Brain microvascular endothelial cell (primary cell): ENCODE results near the gene PARD6A.

Experiments used
- DNase-seq: peaks from one replicate; pipeline ENCODE4 v3.0.0-alpha.2; 2020
- H3K27ac ChIP-seq: fragments of 250-450 bp; sonication (Bioruptor Pico); 2 replicates; pipeline ENCODE4 v1.5.1; 2020; ENCODE audit warnings: mild to moderate bottlenecking, moderate library complexity
- H3K27me3 ChIP-seq: fragments of 250-450 bp; sonication (Bioruptor Pico); replicated peaks from 2 replicates; pipeline ENCODE4 v1.5.1; 2020; ENCODE audit warnings: mild to moderate bottlenecking
- H3K36me3 ChIP-seq: fragments of 250-450 bp; sonication (Bioruptor Pico); replicated peaks from 2 replicates; pipeline ENCODE4 v1.5.1; 2020; ENCODE audit warnings: mild to moderate bottlenecking
- H3K4me3 ChIP-seq: 2 replicates; pipeline ENCODE4 v1.5.1; 2011; ENCODE audit warnings: low read depth, mild to moderate bottlenecking, control low read depth, low read length, moderate library complexity
- in situ Hi-C: cut with HindIII; loops from 2 replicates; pipeline ENCODE4 v1.10.0; 2017; ENCODE audit warnings: low sequenced_read_pairs, low pct_ligation_motif_present
- TF ChIP-seq, protein P1 (sequence below): IDR thresholded peaks from 2 replicates; pipeline ENCODE4 v1.5.1; 2011; ENCODE audit warnings: low read depth, mild to moderate bottlenecking, moderate library complexity, low read length, control low read depth, inconsistent platforms; ENCODE audit errors: missing control alignments

The PARD6A gene

DNA sequence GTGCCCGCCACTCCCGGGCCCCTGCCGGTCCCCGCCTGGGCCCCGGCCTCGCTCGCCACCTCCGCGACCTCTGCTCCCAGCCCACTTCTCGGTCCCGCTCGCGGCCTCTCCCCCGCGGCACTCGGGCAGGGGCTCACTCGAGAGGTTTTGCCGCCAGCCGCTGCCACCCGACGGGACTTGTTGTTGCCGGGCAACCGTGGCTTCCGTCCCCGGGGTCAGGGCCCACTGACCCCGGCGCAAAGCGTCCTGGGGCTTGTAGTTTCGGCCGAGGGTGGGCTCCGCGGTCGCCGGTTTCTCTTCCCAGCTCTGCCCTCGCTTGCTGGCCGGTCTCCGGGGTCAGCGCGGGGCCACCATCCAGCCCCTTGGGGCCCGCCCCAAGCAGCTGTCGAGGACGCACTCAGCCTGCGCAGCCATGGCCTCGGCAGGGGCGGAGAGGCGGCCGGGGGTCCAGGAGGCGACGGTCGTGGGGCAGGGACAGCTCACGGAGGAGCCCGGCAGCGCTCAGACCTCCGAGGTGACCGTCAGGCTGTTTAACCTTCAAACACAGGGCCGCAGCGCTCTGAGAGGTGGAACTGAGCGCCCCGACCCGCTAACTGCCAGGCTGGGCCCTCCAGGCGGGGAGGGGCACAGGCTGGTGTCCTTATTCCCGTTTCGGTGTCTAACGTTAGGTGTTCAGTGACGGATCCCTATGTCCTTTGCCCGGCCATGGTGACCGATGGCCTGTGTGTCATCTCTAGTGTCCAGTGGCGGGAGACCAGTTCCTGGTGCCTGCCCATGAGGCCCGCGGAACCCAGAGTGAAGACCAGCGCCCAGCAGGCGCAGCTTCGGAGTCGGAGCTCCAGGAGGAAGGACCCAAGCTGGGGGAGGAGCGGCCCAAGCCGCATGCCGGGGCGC, 6.0 kb downstream of the PARD6A start, which contains the start of the genes C16orf86 and ENKD1:
TSS of gene C16orf86 (plus strand) at position 256 of the 894 bp plus-strand sequence. CDS start at position 413, 157 bp downstream.
TSS of gene ENKD1 (minus strand) at position 192 of the 894 bp plus-strand sequence. CDS start 308 bp downstream, outside the sequence.
- in situ Hi-C loops, result no loop called here
- Histone ChIP-seq H3K36me3 (no peaks in the 10 kb centered on the region), H3K27ac (no peak within 1 kb of the TSS), H3K4me3 (peak within 1 kb of the TSS; percentile 66), H3K27me3 (no peaks in the 10 kb centered on the region)
- peak; percentile 23 for DNase-seq
- TF ChIP-seq, protein P1, sequence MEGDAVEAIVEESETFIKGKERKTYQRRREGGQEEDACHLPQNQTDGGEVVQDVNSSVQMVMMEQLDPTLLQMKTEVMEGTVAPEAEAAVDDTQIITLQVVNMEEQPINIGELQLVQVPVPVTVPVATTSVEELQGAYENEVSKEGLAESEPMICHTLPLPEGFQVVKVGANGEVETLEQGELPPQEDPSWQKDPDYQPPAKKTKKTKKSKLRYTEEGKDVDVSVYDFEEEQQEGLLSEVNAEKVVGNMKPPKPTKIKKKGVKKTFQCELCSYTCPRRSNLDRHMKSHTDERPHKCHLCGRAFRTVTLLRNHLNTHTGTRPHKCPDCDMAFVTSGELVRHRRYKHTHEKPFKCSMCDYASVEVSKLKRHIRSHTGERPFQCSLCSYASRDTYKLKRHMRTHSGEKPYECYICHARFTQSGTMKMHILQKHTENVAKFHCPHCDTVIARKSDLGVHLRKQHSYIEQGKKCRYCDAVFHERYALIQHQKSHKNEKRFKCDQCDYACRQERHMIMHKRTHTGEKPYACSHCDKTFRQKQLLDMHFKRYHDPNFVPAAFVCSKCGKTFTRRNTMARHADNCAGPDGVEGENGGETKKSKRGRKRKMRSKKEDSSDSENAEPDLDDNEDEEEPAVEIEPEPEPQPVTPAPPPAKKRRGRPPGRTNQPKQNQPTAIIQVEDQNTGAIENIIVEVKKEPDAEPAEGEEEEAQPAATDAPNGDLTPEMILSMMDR, result no peak

DNA sequence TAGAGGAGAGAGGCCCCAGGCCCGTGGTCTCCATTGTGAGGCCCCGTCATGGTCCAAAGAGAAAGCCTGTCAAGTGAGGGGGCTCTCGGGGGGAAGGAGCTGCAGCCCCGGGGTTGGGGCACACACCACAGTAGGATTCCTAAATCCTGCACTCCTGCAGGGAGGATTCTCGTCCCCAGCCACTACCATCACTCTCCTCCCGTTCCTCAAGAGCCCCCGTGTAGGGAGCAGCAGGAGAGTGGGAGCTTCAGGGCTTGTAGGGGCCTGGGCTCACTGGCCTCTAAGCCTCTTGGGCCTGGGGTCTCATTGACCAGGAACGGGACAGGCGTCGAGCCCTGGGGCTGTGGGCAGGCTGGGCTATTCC, 6.7 kb downstream of the PARD6A start:
- no peak for DNase-seq
- no peaks in the 10 kb centered on the region for H3K27me3 ChIP-seq
- peak overlapping the region; percentile 66 for H3K4me3 ChIP-seq
- H3K36me3 ChIP-seq, result no peaks in the 10 kb centered on the region
- no peak overlapping the region for H3K27ac ChIP-seq
- TF ChIP-seq, protein P1, result no peak
- in situ Hi-C loops, result no loop called here

DNA sequence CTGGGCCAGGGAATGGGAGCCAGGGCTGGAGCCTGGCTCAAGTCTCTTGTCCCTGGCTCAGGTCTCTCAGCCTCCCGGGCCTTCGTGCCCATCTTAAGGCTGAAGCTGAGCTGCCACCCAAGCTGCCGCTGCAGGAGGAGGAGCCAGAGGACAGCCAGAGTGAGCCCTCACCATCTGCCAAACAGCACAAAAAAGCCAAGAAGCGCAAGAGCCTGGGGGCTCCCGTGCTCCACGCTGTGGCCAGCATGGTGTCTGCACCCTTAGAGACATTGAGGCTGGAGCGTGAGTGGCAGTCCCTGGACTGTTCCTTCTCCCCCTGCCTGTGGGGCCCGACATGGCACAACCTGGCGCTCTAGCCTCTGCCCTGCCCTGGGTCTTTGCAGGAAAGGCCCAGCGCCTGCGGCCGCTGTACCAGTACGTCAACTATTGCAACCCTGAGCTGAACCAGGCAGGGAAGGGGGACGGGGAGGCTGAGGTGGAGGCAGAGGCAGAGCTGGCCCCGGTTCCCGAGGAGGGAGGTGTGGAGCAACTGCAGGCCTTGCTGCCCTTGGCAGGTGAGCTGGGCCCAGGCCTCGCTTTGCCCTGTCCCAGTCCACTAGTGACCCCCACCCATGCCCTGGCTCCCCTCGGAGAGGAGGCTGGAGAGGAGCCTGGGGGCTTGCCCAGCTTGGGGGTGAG, 7.2 kb downstream of the PARD6A start:
- TF ChIP-seq, protein P1, result peak; percentile 97
- Histone ChIP-seq H3K27ac (no peak overlapping the region), H3K36me3 (no peaks in the 10 kb centered on the region), H3K27me3 (no peaks in the 10 kb centered on the region), H3K4me3 (peak overlapping the region; percentile 66)
- peak; percentile 88 for DNase-seq
- in situ Hi-C loops, result no loop called here

DNA sequence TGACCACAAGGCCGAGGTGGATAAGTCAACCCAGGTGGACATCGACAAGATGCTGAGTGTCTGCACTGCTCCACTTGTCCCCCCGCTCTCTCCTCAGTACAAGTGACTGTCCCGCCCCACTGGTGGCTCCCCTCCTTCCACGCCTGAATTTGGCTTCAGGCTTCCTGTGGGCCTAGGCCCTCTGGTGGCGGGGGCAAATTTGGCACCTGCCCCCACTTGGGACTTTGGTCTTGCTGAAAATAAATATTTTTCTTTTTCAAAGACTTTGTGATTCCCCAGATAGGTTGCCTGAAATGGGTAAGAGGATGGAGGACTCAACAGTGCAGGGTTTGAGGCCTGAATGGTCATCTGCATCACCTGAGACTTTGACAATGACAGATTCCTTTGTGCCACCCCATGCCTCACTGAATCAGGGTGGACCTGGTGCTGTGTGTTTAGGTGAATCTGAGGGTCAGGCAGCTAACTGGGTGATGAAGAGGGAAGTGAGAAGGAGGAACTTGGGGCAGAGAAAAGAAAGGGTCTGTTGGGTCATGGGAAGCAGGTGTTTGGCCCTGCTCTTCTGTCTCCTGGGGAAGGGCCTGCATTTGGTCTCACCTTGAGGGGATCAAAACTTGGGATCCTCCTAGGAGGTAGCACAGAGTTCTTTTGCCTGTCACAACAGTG, 7.9 kb downstream of the PARD6A start:
- no peak for DNase-seq
- TF ChIP-seq, protein P1, result peak; percentile 54
- no peaks in the 10 kb centered on the region for H3K27me3 ChIP-seq
- in situ Hi-C loops, result no loop called here
- no peak overlapping the region for H3K4me3 ChIP-seq
- no peaks in the 10 kb centered on the region for H3K36me3 ChIP-seq
- no peak overlapping the region for H3K27ac ChIP-seq

DNA sequence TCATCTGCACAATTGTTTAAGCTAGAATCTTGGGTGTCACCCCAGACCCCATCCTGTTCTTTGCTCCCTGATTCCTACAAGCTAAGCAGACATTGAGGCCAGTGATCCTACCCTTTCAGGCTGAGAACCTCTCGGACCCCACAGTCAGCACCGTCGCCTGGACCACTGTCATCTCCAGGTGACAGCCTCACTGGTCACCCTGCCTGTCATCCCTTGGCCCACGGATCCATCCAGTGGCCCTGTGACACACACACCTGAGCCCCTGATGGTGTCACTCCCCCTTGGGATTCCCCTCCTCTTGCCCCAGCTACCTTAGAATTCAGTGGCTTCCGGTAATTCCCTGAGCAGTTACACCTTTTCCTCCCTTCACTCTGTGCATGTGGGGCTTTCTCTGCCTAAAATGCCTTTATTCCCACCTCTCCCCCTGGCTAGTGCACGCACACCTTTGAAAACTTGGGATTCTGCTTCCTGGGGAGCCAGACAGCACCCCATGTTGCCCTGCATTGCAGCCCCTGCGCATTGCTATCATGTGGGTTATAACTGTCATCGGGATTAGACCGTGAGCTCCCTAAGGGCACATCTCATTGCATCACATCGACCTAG, 8.8 kb downstream of the PARD6A start:
- H3K27me3 ChIP-seq, result no peaks in the 10 kb centered on the region
- TF ChIP-seq, protein P1, result no peak
- DNase-seq, result no peak
- H3K36me3 ChIP-seq, result no peaks in the 10 kb centered on the region
- no peak overlapping the region for H3K4me3 ChIP-seq
- no peak overlapping the region for H3K27ac ChIP-seq
- in situ Hi-C loops, result no loop called here
